ENCODE results near the gene PHLDB3.
"Not testable (repeated sequence)": the region's sequence is repeated elsewhere in the genome, so short reads cannot be mapped to it uniquely, and the experiment has no call there.

Gene PHLDB3

GRCh38 chr19:43466793-43467192 lies 37.8 kb downstream of the PHLDB3 start:
- no peak for DNase-seq

GRCh38 chr19:43465468-43466120 lies 39.0 kb downstream of the PHLDB3 start, which contains the start of gene LYPD3:
Gene LYPD3, minus strand, starts transcription at chr19:43465608. Its CDS starts 37 bp downstream, at chr19:43465571.
- no peak for DNase-seq

DNA sequence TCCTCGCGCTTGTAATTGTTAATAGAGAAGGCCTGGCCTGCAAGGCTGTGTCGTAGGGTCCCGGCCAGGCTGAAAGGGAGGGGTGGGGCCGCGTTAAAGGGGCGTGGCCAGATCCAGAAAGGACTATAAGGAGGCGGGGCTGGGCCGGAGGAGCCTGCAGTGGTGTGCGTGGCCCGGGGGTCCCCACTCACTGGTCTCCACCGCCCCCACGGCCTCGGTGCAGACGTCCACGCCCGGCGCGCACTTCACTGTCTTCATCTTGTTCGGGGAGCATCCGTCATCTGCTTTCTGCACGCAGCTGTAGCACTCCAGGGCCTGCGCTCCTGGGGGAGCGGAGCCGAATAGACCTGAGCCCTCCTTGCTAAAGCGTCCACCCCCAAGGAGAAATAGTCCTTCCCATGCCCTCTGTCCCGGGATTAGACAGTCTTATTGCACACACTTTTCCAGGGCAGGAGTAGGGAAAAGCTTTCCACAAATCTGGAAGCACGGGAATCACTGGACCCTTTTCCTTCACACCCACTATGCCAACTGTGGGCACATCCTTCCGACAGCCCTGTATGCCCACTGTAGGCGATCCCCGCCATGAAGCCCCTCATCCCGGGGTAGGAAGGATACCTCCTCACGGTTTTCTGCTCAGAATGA lies 40.3 kb downstream of the PHLDB3 start:
- DNase-seq = no peak

DNA sequence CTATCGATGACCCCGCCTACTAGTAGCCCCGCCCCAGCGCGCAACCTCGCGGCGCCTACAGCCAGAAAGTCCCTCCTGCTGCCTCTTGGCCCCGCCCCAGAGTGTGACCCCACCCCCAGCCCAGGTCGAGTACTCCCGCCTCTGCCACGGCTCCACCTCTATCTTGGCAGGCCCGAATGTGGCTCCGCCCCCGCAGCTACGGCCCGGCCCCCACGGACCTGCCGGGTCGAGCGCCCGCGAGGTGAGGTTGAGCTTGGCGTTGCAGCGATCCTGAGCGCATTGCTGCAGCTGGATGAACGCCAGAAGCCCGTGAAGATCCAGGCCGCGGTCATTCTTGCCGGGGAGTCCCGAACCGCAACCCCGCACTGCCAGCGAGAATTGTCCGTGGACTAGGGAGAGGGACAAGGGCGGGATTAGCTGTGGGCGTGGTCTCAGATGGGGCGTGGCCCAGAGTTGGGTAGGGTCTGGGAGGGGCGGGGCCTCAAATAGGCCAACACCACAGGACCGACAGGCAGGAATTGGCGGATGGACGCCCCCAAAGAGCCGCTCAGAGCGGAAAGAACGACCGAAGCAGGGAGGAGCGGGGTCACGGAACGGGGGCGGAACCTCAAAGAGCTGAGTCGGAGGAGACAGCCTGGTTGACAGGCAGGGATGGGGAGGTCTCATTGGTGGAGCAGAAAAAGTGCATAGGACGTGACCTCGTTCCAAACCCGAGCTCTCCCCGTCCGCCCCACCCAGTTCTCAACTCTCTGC lies 41.0 kb downstream of the PHLDB3 start:
- peak; percentile 100 for DNase-seq

- no peak for DNase-seq
Observed at GRCh38 chr19:43462785-43463380, 41.7 kb downstream of the PHLDB3 start.

DNA sequence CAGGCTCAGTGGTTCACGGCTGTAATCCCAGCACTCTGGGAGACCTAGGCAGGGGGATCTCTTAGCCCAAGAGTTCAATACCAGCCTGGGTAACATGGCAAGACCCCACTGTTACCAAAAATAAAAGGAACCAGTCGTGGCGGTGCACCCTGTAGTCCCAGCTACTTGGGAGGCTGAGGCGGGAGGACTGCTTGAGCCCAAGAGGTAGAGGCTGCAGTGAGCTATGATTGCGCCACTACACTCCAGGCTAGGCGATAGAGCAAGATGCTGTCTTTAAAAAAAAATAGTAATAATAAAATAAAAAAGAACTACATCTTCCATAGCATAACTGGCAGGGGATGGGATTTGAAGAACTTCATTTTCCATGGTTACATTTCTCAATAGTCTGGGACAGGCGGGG lies 42.2 kb downstream of the PHLDB3 start:
- no peak for DNase-seq

DNA sequence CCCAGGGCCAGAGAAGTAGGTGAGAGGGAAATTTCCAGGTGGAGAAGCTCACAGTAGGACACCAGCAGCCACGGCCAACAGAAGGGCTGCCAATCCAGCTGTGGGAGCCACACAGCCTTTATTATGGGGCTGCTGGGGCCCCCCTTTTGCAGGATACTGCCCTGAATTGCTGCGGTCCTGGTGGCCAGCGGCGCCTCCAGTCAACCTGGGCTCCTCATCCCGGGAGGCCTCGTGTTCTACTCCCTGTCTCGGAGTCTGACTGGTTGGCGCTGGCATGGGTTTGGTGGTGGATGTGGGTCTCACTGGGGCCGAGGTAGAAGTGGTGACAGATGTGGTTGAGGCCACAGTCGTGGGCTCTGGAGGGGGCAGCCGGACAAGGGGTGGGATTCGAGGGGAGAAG lies 43.2 kb downstream of the PHLDB3 start:
- DNase-seq = no peak

GRCh38 chr19:43460362-43461016 lies 44.1 kb downstream of the PHLDB3 start:
- no peak for DNase-seq

GRCh38 chr19:43457809-43458208 lies 46.7 kb downstream of the PHLDB3 start:
- no peak for DNase-seq

DNA sequence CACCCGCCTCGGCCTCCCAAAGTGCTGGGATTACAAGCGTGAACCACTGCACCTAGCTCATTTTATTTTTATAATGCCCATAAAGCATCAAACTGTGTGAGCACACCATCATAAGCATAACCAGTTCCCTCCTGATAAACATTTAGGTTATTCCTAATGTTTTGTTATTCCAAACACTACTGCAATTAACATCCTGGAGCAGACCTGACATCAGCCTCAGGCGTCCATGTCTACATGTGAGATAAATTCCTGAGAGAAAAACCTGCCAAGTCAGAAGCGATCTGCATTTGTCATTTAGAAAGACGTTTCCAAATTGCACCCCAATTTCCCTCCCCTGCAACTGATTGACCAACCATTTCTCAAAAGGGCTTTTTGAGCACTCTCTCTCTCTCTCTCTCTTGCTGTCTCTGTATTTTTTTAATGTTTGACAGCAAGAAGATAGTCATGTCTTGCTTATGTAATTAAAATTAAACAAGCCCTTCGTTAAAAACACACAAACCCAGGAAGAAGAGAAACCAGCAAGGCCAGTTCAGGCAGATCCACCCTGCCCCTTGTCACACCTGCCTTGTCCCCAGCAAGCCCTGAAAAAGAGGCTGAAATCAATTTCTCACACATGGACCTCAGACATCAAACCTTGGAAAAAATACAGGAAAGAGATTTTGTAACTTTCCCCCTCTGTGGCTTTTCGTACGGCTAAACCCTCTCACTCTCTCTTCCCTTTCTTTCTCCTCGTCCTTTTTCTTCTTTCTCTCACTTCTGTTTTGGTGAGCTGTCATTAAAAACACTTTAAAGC lies 49.0 kb downstream of the PHLDB3 start:
- no peak for DNase-seq

- no peak for DNase-seq
Observed at GRCh38 chr19:43454031-43454430, 50.5 kb downstream of the PHLDB3 start.

- no peak for DNase-seq
Observed at GRCh38 chr19:43452582-43452981, 52.0 kb downstream of the PHLDB3 start.

- DNase-seq = no peak
Observed at GRCh38 chr19:43450545-43450997, 54.0 kb downstream of the PHLDB3 start.

- no peak for DNase-seq
Observed at GRCh38 chr19:43447655-43448054, 56.9 kb downstream of the PHLDB3 start.

GRCh38 chr19:43446746-43447489 lies 57.6 kb downstream of the PHLDB3 start:
- peak; percentile 90 for DNase-seq

DNA sequence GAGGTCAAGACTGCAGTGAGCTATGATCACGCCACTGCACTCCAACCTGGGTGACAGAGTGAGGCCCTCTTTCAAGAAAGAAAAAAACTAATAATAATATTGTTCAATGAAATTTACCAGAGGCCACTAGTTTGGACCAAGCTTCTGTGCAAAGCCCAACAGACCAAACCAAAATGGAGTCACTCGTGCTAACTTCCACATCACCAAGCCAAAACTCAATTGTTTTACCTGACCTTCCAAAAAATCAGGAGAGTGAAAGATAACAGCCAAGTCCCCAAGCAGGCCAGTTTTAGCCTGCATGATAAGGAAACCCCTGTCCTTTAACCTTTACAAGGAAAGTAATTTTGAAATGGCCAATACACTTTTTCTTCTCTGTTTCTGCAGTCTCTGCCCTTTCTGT lies 59.1 kb downstream of the PHLDB3 start:
- DNase-seq = no peak

- DNase-seq = no peak
Observed at GRCh38 chr19:43444531-43445287, 59.8 kb downstream of the PHLDB3 start.

DNA sequence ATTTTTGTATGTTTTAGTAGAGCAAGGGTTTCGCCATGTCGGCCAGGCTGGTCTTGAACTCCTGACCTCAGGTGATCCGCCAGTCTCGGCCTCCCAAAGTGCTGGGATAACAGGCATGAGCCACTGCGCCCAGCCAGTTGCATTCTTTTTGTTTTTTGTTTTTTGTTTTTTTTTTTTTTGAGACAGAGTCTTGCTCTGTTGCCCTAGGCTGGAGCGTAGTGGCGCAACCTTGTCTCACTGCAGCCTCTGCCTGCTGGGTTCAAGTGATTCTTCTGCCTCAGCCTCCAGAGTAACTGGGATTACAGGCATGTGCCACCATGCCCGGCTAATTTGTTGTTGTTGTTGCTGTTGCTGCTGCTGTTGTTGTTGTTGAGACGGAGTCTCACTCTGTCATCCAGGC lies 60.5 kb downstream of the PHLDB3 start:
- not testable (repeated sequence) for DNase-seq

- no peak for DNase-seq
Observed at GRCh38 chr19:43441716-43442115, 62.8 kb downstream of the PHLDB3 start.

- DNase-seq = no peak
Observed at GRCh38 chr19:43439709-43440063, 64.9 kb downstream of the PHLDB3 start.
